Measurements from ENCODE around the gene TXNL4A. TPM values are rescaled to one million over a fixed set of nuclear protein-coding genes. Genes with fewer than 3 reads are reported as not detected.

TXNL4A gene
- polyA plus RNA-seq, 12 donors: 80.8 to 157 (median 95.8) TPM; not detected in 1

DNA sequence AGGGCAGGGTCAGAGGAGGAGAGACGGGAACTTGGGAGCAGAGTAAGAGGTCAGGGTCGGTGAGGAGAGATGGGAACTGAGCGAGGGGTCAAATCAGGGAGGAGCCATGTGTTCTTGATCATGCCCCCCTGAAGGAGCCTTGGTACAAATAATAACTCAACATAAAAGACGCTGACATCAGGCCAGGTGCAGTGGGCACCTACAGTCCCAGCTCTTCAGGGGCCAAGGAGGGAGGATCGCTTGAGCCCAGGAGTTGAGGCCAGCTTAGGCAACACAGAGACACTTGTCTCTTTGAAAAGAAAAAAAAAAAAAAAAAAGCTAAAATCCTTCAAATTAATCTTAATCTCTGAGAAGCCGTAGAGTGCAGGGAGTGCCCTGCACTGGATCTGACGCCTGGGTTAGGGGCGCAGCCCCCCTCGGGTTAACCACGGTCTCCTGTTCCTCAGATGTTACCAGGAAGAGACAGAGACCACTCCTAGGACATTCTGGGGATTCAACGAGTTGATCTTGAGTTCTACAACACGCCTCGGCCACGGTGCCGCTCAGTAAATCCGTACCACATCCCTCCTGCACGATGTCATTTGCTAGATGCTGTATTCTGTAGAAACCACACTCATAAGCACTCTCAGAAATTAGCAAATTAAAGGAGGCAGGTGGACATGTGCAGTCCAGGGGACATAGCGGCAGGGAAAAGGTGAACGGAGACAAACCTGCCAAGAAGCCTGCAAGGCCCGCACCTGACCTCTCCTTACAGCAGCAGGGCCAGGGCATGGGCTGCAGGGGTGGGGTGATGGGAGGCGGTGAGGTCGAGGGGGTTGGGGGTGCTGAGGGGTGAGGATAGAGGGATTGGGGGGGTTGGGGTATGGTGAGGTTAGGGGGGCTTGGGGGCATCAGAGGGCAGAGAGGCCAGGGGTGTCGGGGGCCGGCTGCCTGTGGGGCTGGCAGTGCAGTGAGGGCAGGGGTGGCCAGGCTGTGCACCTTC is 66.1 kb downstream of the TXNL4A start:
- no peak for DNase-seq

Other genes with a start within 250 kb of the TXNL4A start
- under 1 TPM in 10 of 12 donors, not detected in 2; 0.18 to 0.93 (median 0.35) TPM for gene KCNG2, start 190.6 kb downstream of the TXNL4A start, polyA plus RNA-seq (ENCODE audit: insufficient read length in 12 of 12)
- 10 to 100 TPM in 11 of 12 donors, not detected in 1; 17.4 to 27.9 (median 20.9) TPM for gene SLC66A2, start 36.9 kb downstream of the TXNL4A start, polyA plus RNA-seq (ENCODE audit: insufficient read length in 12 of 12)
- gene HSBP1L1, start 23.9 kb downstream of the TXNL4A start, polyA plus RNA-seq (ENCODE audit: insufficient read length in 12 of 12): 10 to 100 TPM in 2 of 12 donors, 1 to 10 TPM in 9, not detected in 1; 3.3 to 22.2 (median 4.2) TPM
- 10 to 100 TPM in 11 of 12 donors, not detected in 1; 16.3 to 38.8 (median 24.6) TPM for gene RBFA, start 45.9 kb upstream of the TXNL4A start, polyA plus RNA-seq (ENCODE audit: insufficient read length in 12 of 12)
- gene ADNP2, start 120.7 kb upstream of the TXNL4A start, polyA plus RNA-seq (ENCODE audit: insufficient read length in 12 of 12): 10 to 100 TPM in 8 of 12 donors, 1 to 10 TPM in 3, not detected in 1; 9.1 to 16.2 (median 11.7) TPM